Spinal cord (tissue), 10 donors: ENCODE results near the gene THUMPD3. TPM values are rescaled to one million over a fixed set of nuclear protein-coding genes. Genes with fewer than 3 reads are reported as not detected.

Experiments
- DNase-seq, 6 donors: peaks; one replicate each; pipeline versions ENCODE4 v3.0.0 to v3.0.0-alpha.2; 2013 to 2015; ENCODE audit warnings: low spot score in 6 of 6, low read depth in 4 of 6
- H3K27ac ChIP-seq: one replicate; pipeline ENCODE4 v1.5.1; 2013; ENCODE audit warnings: low read depth, low read length, control low read depth
- H3K27me3 ChIP-seq: one replicate; pipeline ENCODE4 v1.6.1; 2013; ENCODE audit warnings: low read length; ENCODE audit not compliant: control insufficient read depth, insufficient read depth
- H3K36me3 ChIP-seq: one replicate; pipeline ENCODE4 v1.6.1; 2013; ENCODE audit warnings: low read length; ENCODE audit not compliant: control insufficient read depth, insufficient read depth
- H3K4me1 ChIP-seq: one replicate; pipeline ENCODE4 v1.6.1; 2013; ENCODE audit warnings: low read length; ENCODE audit not compliant: control insufficient read depth, insufficient read depth
- H3K4me3 ChIP-seq: one replicate; pipeline ENCODE4 v1.5.1; 2013; ENCODE audit warnings: low read depth, low read length, control low read depth
- H3K9me3 ChIP-seq: one replicate; pipeline ENCODE4 v1.6.1; 2013; ENCODE audit warnings: low read length; ENCODE audit not compliant: control insufficient read depth, insufficient read depth
- WGBS: methylation state at CpG from one replicate; pipeline ENCODE4 v1.1.5; 2013; ENCODE audit warnings: missing lambda C conversion rate; ENCODE audit not compliant: insufficient coverage; 5-methylcytosine and 5-hydroxymethylcytosine counted together
- polyA plus RNA-seq, 2 donors: library from polyadenylated mRNA; unstranded; fragments of 120-200 nt; gene quantifications; one replicate each; pipeline ENCODE4 v1.2.1, GENCODE V29; 2013; ENCODE audit not compliant: insufficient read length in 2 of 2
- total RNA-seq, 2 donors: library from RNA; depleted of rRNA in 1 of 2; stranded (reverse); fragments of 120-200 nt in 1 of 2; fragments of >200 nt in 1 of 2; gene quantifications; one replicate each; pipeline versions ENCODE4 v1.2.3 to v1.2.4, GENCODE V29; 2013 to 2014
- donor health status: healthy.

THUMPD3 gene
- total and polyA plus RNA-seq, 4 donors, result 48.1 to 50.1 (median 48.8) TPM

GRCh38 chr3:9395570-9396300, 32.9 kb downstream of the THUMPD3 start:
- 10% methylated on average over 13 of the region's 15 CpGs for WGBS
- peak in 1 of 6 donors; percentile 13 for DNase-seq
- Histone ChIP-seq H3K36me3 (peaks cover 10% of the 10 kb centered on the region), H3K4me3 (peak overlapping the region; percentile 87), H3K27me3 (no peaks in the 10 kb centered on the region), H3K27ac (peak overlapping the region; percentile 99), H3K4me1 (peaks cover 8% of the 10 kb centered on the region), H3K9me3 (no peaks in the 10 kb centered on the region)

- Histone ChIP-seq H3K36me3 (peaks cover 7% of the 10 kb centered on the region), H3K27me3 (no peaks in the 10 kb centered on the region), H3K4me3 (peak overlapping the region; percentile 87), H3K4me1 (peaks cover 8% of the 10 kb centered on the region), H3K27ac (peak overlapping the region; percentile 99), H3K9me3 (no peaks in the 10 kb centered on the region)
- WGBS, result 0% methylated on average over 24 of the region's 25 CpGs
- peak in 2 of 6 donors; percentile 62 to 94 for DNase-seq
Measured at GRCh38 chr3:9396301-9396631, 33.4 kb downstream of the THUMPD3 start.

GRCh38 chr3:9396632-9397331, 33.9 kb downstream of the THUMPD3 start:
- DNase-seq, result peak; percentile 94 to 100 (median 96)
- Histone ChIP-seq H3K36me3 (peaks cover 4% of the 10 kb centered on the region), H3K27ac (peak overlapping the region; percentile 99), H3K27me3 (no peaks in the 10 kb centered on the region), H3K4me3 (peak overlapping the region; percentile 87), H3K9me3 (no peaks in the 10 kb centered on the region), H3K4me1 (peaks cover 8% of the 10 kb centered on the region)
- under 1% methylated on average over 64 of the region's 71 CpGs for WGBS

- Histone ChIP-seq H3K27me3 (no peaks in the 10 kb centered on the region), H3K36me3 (peaks cover 4% of the 10 kb centered on the region), H3K27ac (peak within 1 kb of the TSS; percentile 99), H3K4me1 (peaks cover 8% of the 10 kb centered on the region), H3K4me3 (peak within 1 kb of the TSS; percentile 98), H3K9me3 (no peaks in the 10 kb centered on the region)
- peak; percentile 78 to 99 (median 96) for DNase-seq
- under 1% methylated on average over 57 of the region's 63 CpGs for WGBS
Measured at GRCh38 chr3:9397332-9397905, 34.6 kb downstream of the THUMPD3 start, which contains the start of gene SETD5. Gene SETD5, plus strand, starts transcription at chr3:9397615. Its CDS starts 31,324 bp downstream, at chr3:9428939.

GRCh38 chr3:9397906-9398699, 35.2 kb downstream of the THUMPD3 start:
- H3K9me3 ChIP-seq, result no peaks in the 10 kb centered on the region
- H3K27me3 ChIP-seq, result no peaks in the 10 kb centered on the region
- peaks cover 12% of the 10 kb centered on the region for H3K4me1 ChIP-seq
- peaks cover 4% of the 10 kb centered on the region for H3K36me3 ChIP-seq
- peak overlapping the region; percentile 98 for H3K4me3 ChIP-seq
- under 1% methylated on average over 32 of the region's 47 CpGs for WGBS
- H3K27ac ChIP-seq, result peak overlapping the region; percentile 98
- DNase-seq, result peak in 3 of 6 donors; percentile 56 to 79 (median 64)

- H3K36me3 ChIP-seq, result no peaks in the 10 kb centered on the region
- no peaks in the 10 kb centered on the region for H3K27me3 ChIP-seq
- H3K27ac ChIP-seq, result peak overlapping the region; percentile 98
- peaks cover 13% of the 10 kb centered on the region for H3K4me1 ChIP-seq
- DNase-seq, result no peak
- WGBS, result 0% methylated on average over 4 of the region's 7 CpGs
- H3K4me3 ChIP-seq, result peak overlapping the region; percentile 98
- H3K9me3 ChIP-seq, result no peaks in the 10 kb centered on the region
Measured at GRCh38 chr3:9398700-9399336, 36.0 kb downstream of the THUMPD3 start.

- Histone ChIP-seq H3K36me3 (no peaks in the 10 kb centered on the region), H3K4me1 (peaks cover 13% of the 10 kb centered on the region), H3K9me3 (no peaks in the 10 kb centered on the region), H3K27me3 (no peaks in the 10 kb centered on the region), H3K4me3 (peak overlapping the region; percentile 98), H3K27ac (peak overlapping the region; percentile 98)
- no CpG with 5 or more reads among the region's 2 CpGs for WGBS
- DNase-seq, result peak in 2 of 6 donors; percentile 43 to 51
Measured at GRCh38 chr3:9399337-9399703, 36.5 kb downstream of the THUMPD3 start.

- H3K9me3 ChIP-seq, result no peaks in the 10 kb centered on the region
- peak overlapping the region; percentile 98 for H3K4me3 ChIP-seq
- DNase-seq, result peak in 4 of 6 donors; percentile 61 to 95 (median 84)
- H3K4me1 ChIP-seq, result peaks cover 13% of the 10 kb centered on the region
- WGBS, result 0% methylated on average over 2 of the region's 3 CpGs
- H3K27me3 ChIP-seq, result no peaks in the 10 kb centered on the region
- peak overlapping the region; percentile 98 for H3K27ac ChIP-seq
- no peaks in the 10 kb centered on the region for H3K36me3 ChIP-seq
Measured at GRCh38 chr3:9399746-9400145, 36.9 kb downstream of the THUMPD3 start.

- no peaks in the 10 kb centered on the region for H3K27me3 ChIP-seq
- peak overlapping the region; percentile 98 for H3K4me3 ChIP-seq
- DNase-seq, result peak in 2 of 6 donors; percentile 13 to 32
- peak overlapping the region; percentile 98 for H3K27ac ChIP-seq
- no peaks in the 10 kb centered on the region for H3K36me3 ChIP-seq
- H3K9me3 ChIP-seq, result no peaks in the 10 kb centered on the region
- WGBS, result no CpG with 5 or more reads among the region's 3 CpGs
- H3K4me1 ChIP-seq, result peaks cover 12% of the 10 kb centered on the region
Measured at GRCh38 chr3:9400616-9401015, 37.8 kb downstream of the THUMPD3 start.
